ENCODE measurements around the gene PEX7.
"Not testable (repeated sequence)": the region's sequence is repeated elsewhere in the genome, so short reads cannot be mapped to it uniquely, and the experiment has no call there.

PEX7 gene

GRCh38 chr6:136897071-136897470, 74.7 kb downstream of the PEX7 start:
- DNase-seq (ENCODE audit: low spot score), result no peak

DNA sequence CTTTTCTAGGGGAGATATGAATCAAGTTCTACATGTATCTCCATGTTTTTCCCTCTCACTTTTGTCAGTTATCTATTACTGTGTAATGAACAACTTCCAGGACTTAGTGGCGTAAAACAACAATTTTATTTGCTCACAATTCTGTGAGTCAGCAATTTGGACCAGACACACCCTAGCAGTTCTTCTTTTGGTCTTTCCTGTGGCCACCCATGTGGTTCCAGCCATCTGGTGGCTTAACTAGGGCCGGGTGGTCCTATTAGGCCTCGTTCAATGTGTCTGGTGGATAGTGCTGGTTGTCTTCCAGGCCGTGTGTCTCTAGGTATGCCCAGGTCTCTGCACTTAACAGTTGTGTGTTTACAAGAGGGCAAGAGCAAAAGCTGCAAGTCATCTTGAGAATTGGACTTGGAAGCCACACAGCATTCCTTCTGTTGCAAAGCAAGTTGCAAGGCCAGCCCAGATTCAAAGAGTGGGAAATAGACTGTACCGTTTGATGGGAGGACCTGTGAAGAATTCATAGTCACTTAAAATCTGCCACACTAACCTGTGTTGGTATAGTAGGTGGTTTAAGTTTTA, 78.9 kb downstream of the PEX7 start:
- no peak for DNase-seq (ENCODE audit: low spot score)

DNA sequence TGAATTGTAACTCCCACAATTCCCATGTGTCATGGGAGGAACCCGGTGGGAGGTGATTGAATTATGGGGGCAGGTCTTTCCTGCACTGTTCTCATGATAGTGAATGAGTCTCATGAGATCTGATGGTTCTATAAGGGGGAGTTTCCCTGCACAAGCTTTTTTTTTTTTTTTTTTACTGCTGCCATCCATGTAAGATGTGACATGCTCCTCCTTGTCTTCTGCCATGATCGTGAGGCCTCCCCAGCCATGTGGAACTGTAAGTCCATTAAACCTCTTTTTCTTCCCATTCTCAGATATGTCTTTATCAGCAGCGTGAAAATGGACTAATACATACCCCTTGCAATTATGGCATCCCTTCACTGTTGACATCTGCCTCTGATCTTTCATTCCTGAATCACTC, 82.1 kb downstream of the PEX7 start:
- DNase-seq (ENCODE audit: low spot score), result not testable (repeated sequence)

- no peak for DNase-seq (ENCODE audit: low spot score)
Measured at GRCh38 chr6:136914947-136915346, 92.6 kb downstream of the PEX7 start.

- no peak for DNase-seq (ENCODE audit: low spot score)
Measured at GRCh38 chr6:136918706-136919105, 96.3 kb downstream of the PEX7 start.

DNA sequence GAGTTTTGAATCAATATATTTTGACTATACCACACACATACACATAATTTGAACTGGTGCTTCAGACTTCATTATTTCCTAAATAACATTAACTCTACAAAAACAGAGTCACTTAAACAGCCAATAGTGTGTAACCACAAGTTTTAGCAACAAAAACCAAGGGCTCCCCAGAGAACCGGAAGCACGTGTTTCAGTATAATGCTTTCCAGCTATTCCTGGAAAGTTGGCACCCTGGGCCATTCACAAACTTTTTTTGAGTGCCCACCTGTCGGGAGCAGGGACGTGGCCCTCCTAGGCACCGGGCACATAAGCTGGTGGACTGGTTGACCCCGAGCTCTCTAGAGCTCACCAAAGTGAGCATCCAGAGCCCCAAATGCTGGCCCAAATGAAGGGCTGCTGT, 97.8 kb downstream of the PEX7 start:
- no peak for DNase-seq (ENCODE audit: low spot score)

- DNase-seq (ENCODE audit: low spot score), result peak; percentile 6
Measured at GRCh38 chr6:136920671-136921380, 98.4 kb downstream of the PEX7 start.

DNA sequence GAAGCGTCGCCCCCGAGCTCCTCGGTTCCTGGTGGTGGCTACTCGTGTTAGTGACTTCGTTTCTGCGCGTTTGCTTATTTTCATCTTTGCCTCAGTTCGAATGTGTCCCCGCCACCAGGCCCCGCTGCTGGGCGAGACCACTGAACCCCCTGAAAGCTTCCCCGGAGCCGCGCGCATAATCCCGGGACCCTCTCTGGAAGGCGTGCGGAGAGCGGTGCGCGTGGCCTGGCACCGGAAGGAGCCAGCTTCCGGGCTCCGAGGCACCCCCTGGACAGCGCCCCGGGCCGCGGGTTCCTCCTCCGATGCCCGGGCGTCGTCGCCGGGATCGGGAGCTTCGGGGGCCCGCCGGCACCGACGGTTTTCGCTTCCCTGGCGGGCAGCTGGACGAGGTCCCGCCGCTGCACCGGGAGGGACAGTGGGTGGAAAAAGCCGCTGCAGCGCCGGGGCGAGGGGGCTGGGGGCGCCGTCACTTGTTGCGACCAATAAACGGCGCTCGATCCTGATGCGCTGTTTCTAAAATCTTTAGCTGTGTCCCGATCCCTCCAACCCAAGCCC, 99.1 kb downstream of the PEX7 start:
- no peak for DNase-seq (ENCODE audit: low spot score)

- no peak for DNase-seq (ENCODE audit: low spot score)
Measured at GRCh38 chr6:136921936-136922684, 99.7 kb downstream of the PEX7 start, which contains the start of gene SLC35D3. Gene SLC35D3, plus strand, starts transcription at chr6:136922301. Its CDS starts 128 bp downstream, at chr6:136922429.

DNA sequence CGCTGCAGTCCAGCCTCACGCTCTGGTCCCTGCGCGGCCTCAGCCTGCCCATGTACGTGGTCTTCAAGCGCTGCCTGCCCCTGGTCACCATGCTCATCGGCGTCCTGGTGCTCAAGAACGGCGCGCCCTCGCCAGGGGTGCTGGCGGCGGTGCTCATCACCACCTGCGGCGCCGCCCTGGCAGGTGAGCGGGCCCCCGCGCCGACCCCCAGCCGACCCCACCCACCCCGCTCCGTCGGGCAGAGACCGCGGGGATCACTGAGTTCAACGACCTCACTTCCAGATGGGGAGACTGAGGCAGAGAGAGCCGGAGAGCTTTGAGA, 100.3 kb downstream of the PEX7 start:
- no peak for DNase-seq (ENCODE audit: low spot score)

DNA sequence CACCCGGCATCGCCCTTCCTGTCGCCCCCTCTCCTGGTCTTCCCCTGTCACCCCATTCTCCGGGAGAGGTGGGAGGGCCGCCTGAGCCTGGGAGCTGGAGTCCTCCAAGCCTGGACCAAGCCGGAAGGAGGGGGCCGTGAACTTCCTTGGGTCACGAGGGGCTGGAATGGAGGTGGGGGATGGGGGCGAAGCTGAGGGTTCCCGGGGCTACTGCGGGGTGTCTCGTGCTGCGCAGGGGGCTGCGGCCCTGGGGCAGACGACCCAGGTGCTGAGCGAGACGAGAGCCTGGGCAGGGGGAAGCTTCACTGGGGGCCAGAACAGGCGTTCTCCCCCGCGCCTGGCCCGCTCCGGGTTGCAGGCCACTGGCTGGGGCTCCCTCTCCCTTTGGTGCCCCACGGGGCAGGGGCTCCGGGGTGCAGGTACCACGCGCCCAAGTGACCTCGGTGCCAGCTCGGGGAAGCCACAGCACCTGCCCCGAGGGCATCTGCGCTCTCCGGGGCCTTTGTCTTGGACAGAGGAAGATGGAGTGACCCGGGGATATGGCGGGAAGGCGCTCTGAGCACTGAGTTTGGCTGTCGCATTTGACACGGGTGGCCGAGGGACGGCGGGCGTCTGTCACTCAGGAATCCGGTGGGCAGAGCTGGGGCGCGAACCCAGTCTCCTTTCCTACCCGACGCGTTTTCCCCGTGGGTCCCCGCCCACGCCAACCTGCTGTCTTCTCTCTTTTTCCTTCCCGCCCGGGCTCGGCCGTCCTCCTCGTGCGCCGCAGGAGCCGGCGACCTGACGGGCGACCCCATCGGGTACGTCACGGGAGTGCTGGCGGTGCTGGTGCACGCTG, 100.9 kb downstream of the PEX7 start:
- DNase-seq (ENCODE audit: low spot score), result no peak

DNA sequence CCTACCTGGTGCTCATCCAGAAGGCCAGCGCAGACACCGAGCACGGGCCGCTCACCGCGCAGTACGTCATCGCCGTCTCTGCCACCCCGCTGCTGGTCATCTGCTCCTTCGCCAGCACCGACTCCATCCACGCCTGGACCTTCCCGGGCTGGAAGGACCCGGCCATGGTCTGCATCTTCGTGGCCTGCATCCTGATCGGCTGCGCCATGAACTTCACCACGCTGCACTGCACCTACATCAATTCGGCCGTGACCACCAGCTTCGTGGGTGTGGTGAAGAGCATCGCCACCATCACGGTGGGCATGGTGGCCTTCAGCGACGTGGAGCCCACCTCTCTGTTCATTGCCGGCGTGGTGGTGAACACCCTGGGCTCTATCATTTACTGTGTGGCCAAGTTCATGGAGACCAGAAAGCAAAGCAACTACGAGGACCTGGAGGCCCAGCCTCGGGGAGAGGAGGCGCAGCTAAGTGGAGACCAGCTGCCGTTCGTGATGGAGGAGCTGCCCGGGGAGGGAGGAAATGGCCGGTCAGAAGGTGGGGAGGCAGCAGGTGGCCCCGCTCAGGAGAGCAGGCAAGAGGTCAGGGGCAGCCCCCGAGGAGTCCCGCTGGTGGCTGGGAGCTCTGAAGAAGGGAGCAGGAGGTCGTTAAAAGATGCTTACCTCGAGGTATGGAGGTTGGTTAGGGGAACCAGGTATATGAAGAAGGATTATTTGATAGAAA, 101.7 kb downstream of the PEX7 start:
- no peak for DNase-seq (ENCODE audit: low spot score)

GRCh38 chr6:136926383-136926782, 104.0 kb downstream of the PEX7 start:
- DNase-seq (ENCODE audit: low spot score), result no peak

DNA sequence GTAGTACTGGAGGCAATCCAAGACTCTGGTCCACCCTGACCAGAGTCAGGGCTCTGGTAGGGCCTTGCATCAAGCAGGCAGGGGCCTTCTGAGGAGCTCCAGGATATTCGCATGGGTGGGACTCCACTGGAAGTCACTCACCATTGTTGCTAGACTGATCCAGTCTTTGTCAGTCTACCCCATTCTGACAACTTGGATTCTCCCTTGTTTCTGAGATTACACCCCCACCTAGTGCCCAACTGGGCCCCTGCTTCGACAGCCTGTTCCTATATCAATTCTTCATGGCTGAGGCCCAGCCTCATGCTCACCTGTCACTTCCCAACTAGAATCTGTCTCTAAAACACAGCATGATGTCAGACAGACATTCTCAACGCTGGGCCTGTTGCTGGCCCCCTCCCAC, 104.9 kb downstream of the PEX7 start:
- DNase-seq (ENCODE audit: low spot score), result peak; percentile 23

- DNase-seq (ENCODE audit: low spot score), result no peak
Measured at GRCh38 chr6:136930528-136930927, 108.1 kb downstream of the PEX7 start.

GRCh38 chr6:136932599-136932998, 110.2 kb downstream of the PEX7 start:
- DNase-seq (ENCODE audit: low spot score), result no peak

DNA sequence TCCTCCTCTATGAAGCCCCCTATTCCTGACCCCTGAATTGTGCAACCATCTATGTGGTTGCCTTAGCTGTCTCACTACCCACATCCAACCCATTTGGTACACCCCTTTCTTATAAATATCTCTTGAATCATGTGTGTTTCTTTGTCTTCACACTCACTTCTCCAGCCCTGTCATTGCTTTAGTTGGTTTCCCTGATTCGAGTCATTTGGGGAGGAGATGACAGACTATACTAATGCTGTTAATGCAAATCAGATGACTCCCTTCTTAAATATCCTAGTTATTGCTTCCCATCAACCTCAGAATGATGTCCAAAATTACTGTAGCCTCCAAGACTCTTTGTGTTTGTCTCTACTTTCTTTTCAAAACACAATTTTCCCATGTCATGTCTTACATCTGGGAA, 122.7 kb downstream of the PEX7 start:
- no peak for DNase-seq (ENCODE audit: low spot score)

GRCh38 chr6:136945711-136946121, 123.3 kb downstream of the PEX7 start:
- no peak for DNase-seq (ENCODE audit: low spot score)

GRCh38 chr6:136947037-136947436, 124.6 kb downstream of the PEX7 start:
- no peak for DNase-seq (ENCODE audit: low spot score)

DNA sequence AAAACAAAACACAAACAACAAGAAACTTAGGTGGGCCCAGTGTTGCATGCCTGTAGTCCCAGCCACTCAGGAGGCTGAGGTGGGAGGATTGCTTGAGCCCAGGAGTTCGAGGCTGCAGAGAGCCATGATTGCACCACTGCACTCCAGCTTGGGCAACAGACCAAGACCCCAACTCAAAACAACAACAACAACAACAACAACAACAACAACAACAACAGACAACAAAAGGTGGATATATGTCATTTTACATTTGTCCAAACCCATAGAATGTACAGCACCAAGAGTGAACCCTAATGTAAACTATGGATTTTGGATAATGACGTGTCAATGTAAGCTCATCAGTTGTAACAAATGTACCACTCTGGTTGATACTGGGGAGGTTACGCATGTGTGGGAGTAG, 127.6 kb downstream of the PEX7 start:
- not testable (repeated sequence) for DNase-seq (ENCODE audit: low spot score)

GRCh38 chr6:136950436-136951126, 128.2 kb downstream of the PEX7 start:
- no peak for DNase-seq (ENCODE audit: low spot score)
